Hematopoietic multipotent progenitor cell treated with erythropoietin and hydrocortisone succinate and interleukin-3 and kit ligand, for 6 days (in vitro differentiated cells): ENCODE results near the gene CBY1.
A peak's percentile ranks its signal among the peaks of the same experiment; 100 is the strongest.

Experiments
- DNase-seq: peaks from one replicate; pipeline ENCODE4 v3.0.0-alpha.2; 2015

CBY1 gene

GRCh38 chr22:38705235-38706100 is 49.0 kb downstream of the CBY1 start, which contains the start of gene GTPBP1:
GTPBP1 (plus strand) TSS chr22:38705944; CDS start chr22:38705956, 12 bp downstream.
- peak; percentile 100 for DNase-seq

- DNase-seq: peak; percentile 38
Measured at GRCh38 chr22:38706101-38706900, 49.9 kb downstream of the CBY1 start.

GRCh38 chr22:38706901-38707195 is 50.4 kb downstream of the CBY1 start:
- DNase-seq: no peak

GRCh38 chr22:38707346-38707745 is 50.9 kb downstream of the CBY1 start:
- no peak for DNase-seq

GRCh38 chr22:38707984-38708383 is 51.5 kb downstream of the CBY1 start:
- no peak for DNase-seq

GRCh38 chr22:38709306-38709705 is 52.9 kb downstream of the CBY1 start:
- no peak for DNase-seq

- DNase-seq: peak; percentile 88
Measured at GRCh38 chr22:38710351-38710750, 53.9 kb downstream of the CBY1 start.

GRCh38 chr22:38710866-38711265 is 54.4 kb downstream of the CBY1 start:
- no peak for DNase-seq

GRCh38 chr22:38712486-38713207 is 56.2 kb downstream of the CBY1 start:
- no peak for DNase-seq

- no peak for DNase-seq
Measured at GRCh38 chr22:38713921-38714320, 57.5 kb downstream of the CBY1 start.

- DNase-seq: peak; percentile 43
Measured at GRCh38 chr22:38715176-38715764, 58.8 kb downstream of the CBY1 start.

GRCh38 chr22:38715852-38716251 is 59.4 kb downstream of the CBY1 start:
- DNase-seq: no peak

- no peak for DNase-seq
Measured at GRCh38 chr22:38716271-38716670, 59.8 kb downstream of the CBY1 start.

- no peak for DNase-seq
Measured at GRCh38 chr22:38716826-38717225, 60.4 kb downstream of the CBY1 start.

- DNase-seq: no peak
Measured at GRCh38 chr22:38717244-38717643, 60.8 kb downstream of the CBY1 start.

GRCh38 chr22:38718414-38718813 is 62.0 kb downstream of the CBY1 start:
- no peak for DNase-seq

- DNase-seq: no peak
Measured at GRCh38 chr22:38719196-38719595, 62.8 kb downstream of the CBY1 start.

GRCh38 chr22:38720350-38720749 is 63.9 kb downstream of the CBY1 start:
- DNase-seq: no peak

GRCh38 chr22:38721551-38721950 is 65.1 kb downstream of the CBY1 start:
- DNase-seq: no peak
